Endothelial cell of umbilical vein (primary cell): ENCODE data around the gene TGM6.

Experiments used
- EZH2 ChIP-seq: IDR thresholded peaks from 2 replicates; pipeline ENCODE4 v1.6.1; 2012; ENCODE audit warnings: borderline replicate concordance, low read depth, mild to moderate bottlenecking, moderate library complexity, low read length, inconsistent platforms; ENCODE audit not compliant: severe bottlenecking
- JUN ChIP-seq: IDR thresholded peaks from 2 replicates; pipeline ENCODE4 v1.6.1; 2011; ENCODE audit warnings: borderline replicate concordance, low read depth; ENCODE audit not compliant: insufficient read length, insufficient read depth
- MYC ChIP-seq: IDR thresholded peaks from one replicate; pipeline ENCODE4 v1.6.1; 2011; ENCODE audit warnings: mild to moderate bottlenecking, low read depth, low read length
- POLR2AphosphoS5 ChIP-seq: IDR thresholded peaks from 2 replicates; pipeline ENCODE4 v1.6.1; 2012; ENCODE audit warnings: low read depth, mild to moderate bottlenecking, control low read depth, low read length, moderate library complexity; ENCODE audit not compliant: insufficient read depth
- TF ChIP-seq, protein P1 (sequence below), 2 donors: IDR thresholded peaks; 1 replicate in 1 of 2; 2 replicates in 1 of 2; pipeline ENCODE4 v1.5.1; 2011; ENCODE audit warnings: low read length in 2 of 2, mild to moderate bottlenecking in 2 of 2, moderate library complexity in 2 of 2, control low read depth in 1 of 2, inconsistent platforms in 1 of 2, low read depth in 1 of 2; ENCODE audit not compliant: insufficient read depth in 1 of 2; ENCODE audit errors: extremely low read depth in 1 of 2
- TF ChIP-seq, protein P2 (sequence below): IDR thresholded peaks from 2 replicates; pipeline ENCODE4 v1.6.1; 2011; ENCODE audit not compliant: insufficient read depth, insufficient read length

DNA sequence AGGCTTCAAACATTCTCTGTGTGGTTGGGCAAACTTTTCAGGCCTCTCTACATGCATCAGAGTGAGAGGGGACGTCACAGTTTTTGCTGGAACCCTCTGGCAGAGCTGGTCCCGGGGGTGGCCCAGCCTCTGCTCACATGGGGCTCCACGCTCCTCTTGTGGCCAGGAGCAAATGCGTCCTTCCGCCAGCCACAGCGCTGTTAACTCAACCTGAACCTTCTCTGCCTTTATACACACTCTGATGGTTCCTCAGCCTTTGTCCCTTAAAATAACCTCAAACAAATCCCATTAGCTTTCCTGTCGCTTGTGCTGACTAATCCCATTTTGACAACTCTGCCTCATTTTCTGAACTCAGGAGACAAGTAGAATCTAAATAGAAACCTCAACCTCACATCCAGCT is 39.4 kb upstream of the TGM6 start:
- no peak for TF ChIP-seq EZH2
- TF ChIP-seq, protein P1, sequence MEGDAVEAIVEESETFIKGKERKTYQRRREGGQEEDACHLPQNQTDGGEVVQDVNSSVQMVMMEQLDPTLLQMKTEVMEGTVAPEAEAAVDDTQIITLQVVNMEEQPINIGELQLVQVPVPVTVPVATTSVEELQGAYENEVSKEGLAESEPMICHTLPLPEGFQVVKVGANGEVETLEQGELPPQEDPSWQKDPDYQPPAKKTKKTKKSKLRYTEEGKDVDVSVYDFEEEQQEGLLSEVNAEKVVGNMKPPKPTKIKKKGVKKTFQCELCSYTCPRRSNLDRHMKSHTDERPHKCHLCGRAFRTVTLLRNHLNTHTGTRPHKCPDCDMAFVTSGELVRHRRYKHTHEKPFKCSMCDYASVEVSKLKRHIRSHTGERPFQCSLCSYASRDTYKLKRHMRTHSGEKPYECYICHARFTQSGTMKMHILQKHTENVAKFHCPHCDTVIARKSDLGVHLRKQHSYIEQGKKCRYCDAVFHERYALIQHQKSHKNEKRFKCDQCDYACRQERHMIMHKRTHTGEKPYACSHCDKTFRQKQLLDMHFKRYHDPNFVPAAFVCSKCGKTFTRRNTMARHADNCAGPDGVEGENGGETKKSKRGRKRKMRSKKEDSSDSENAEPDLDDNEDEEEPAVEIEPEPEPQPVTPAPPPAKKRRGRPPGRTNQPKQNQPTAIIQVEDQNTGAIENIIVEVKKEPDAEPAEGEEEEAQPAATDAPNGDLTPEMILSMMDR (IDR thresholded peaks at IDR 0.05; ENCODE audit: extremely low read depth in 1 of 2, insufficient read depth in 1 of 2, low read depth in 1 of 2, low read length in 2 of 2): no peak
- TF ChIP-seq JUN: no peak
- no peak for TF ChIP-seq POLR2AphosphoS5
- no peak for TF ChIP-seq MYC
- TF ChIP-seq, protein P2, sequence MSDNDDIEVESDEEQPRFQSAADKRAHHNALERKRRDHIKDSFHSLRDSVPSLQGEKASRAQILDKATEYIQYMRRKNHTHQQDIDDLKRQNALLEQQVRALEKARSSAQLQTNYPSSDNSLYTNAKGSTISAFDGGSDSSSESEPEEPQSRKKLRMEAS: no peak
